ENCODE measurements around the gene NUP88.

NUP88 gene

DNA sequence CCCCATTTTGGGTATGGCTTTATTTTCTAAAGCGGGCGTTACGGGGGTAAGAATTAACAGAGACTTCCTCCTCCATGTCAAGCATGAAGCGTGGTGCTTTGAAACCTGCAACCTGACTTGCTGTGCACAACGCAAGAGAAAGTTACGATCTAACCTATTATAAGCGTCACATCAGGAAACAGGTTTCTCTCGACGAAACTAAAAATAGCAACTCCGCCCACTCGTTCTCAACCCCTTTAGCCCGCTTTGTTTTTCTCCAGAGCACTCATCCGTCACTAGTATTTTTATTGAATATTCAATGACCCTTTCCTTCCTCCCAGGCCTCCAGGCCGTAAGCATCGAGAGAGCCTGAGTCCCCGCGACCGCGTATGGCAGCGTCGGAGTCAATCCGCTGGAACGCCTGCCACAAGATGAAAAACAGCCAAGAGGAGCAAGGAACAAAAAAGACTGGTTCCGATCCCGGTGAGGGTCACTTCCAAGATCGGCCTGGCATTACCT is 555 bp downstream of the NUP88 start:
- peak; percentile 34 for DNase-seq

DNA sequence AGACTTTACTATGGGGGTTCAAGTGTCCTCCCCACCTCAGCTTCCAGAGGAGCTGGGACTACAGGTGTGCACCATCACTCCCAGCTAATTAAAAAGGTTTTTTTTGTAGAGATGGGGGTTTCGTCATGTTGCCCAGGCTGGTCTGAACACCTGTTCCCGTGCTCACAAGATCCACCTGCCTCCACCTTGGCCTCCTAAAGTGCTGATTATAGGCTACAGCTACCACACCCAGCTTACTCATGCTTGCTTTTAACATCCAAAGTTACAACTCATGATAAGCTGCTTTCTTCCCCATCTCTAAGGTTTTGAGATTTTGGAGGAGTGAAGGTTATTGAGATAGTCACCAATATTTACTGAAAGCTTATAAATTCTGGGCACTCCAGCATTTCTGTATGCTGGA is 2.6 kb downstream of the NUP88 start:
- DNase-seq: no peak

DNA sequence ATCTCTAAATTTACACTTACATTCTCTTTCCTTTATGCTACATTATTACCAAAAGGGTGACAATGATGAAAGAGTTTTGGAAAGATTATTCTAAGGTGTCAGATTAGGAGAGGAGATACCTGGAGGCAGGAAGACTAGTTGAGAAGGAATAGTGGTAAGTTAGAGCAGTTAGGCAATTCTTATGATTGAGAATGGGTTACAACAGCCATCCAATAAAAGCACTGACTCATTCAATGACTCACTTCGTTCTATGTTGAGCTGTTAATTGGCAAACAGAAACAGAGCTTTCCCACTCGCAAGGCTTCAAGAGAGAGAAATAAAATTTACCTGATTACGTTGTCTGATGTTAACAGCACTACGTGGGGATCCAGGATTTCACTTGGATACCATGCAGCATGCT is 5.8 kb downstream of the NUP88 start:
- peak; percentile 90 for DNase-seq

DNA sequence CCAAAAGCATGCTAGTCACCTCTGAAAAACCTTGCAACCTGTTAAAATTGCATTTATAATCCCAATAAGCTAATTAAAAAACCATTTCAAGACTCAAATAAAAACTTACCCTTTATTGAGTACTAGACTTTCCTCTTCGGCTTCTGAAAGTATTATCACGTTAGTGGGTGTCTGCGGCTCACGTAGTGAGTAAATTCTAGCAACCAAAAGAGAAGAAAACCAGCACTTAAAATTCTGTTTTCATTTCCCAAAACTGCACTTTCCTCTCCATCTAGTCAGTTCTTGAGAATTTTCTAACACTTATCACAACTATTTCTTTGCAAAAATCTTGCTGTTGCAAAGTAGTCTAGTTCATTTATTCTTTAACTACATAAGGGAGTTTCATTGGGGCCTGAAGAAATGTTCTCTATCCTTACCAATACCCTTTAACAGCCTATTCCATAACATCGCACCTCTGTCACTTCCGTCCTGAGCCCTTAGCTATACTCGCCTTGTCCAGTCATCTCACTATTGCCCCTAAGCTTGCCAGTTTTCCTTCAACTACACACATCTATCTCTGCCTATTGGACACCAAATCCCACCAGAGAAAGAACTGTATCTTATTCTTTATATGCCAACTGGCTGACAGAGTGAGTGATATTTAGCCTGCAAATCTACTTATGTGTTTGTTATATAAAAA is 8.7 kb downstream of the NUP88 start:
- no peak for DNase-seq

GRCh38 chr17:5408186-5408585 is 11.3 kb downstream of the NUP88 start:
- no peak for DNase-seq

DNA sequence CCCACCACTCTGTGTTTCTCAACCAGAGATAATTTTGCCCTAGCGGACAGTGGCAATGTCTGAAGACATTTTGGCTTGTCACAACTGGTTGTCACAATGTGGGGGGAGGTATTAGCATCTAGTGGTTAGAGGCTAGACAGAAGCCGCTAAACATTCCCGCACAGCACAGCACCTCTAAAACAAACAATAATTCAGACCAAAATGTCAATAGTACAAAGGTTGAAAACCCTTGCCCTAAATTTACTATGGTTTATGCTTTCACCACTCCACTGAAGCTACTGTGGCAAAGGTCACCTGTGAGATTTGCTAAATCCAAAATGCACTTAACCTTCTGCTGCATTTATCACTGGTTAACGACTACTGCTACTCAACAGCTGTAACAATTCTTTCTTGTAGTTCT is 14.1 kb downstream of the NUP88 start:
- DNase-seq: no peak

DNA sequence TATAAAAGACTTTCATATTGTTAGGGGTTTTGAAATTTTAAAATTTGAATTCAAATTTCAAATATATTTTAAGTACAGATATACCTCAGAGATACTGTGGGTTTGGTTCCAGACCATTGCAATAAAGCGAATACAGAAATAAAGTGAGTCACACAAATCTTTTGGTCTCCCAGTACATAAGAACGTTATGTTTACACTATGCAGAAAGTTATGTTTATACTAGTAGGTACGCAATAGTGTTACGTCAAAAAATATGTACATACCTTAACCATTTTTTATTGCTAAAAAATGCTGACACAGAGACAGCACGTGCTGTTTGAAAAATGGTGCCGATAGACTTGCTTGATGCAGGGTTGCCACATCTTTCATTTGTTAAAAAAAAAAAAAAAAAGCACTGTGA is 19.7 kb downstream of the NUP88 start:
- no peak for DNase-seq

- no peak for DNase-seq
Measured at GRCh38 chr17:5396612-5397011, 22.9 kb downstream of the NUP88 start.

GRCh38 chr17:5391678-5392077 is 27.8 kb downstream of the NUP88 start:
- no peak for DNase-seq

- DNase-seq: peak; percentile 12
Measured at GRCh38 chr17:5381542-5381941, 37.9 kb downstream of the NUP88 start.

- DNase-seq: no peak
Measured at GRCh38 chr17:5380491-5381135, 38.8 kb downstream of the NUP88 start.

GRCh38 chr17:5379351-5380107 is 39.9 kb downstream of the NUP88 start:
- no peak for DNase-seq

GRCh38 chr17:5378566-5379207 is 40.8 kb downstream of the NUP88 start:
- DNase-seq: no peak

DNA sequence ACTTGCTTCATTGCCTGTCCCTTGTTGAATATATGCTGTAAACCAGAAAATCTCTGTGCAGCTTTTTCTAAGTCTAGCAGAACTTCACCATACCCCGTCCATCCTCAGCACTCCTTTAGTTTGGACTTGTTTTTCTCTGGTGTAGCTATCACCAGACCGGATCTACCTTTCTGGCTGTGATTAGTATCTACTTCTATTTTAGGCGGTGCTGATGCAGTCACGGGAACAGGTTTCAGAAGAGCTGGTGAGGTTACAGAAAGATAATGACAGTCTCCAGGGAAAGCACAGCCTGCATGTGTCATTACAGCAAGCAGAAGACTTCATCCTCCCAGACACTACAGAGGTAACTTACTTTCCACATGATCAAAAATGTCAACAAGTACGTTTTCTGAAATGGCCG is 46.4 kb downstream of the NUP88 start:
- no peak for DNase-seq

- no peak for DNase-seq
Measured at GRCh38 chr17:5370411-5370810, 49.1 kb downstream of the NUP88 start.

DNA sequence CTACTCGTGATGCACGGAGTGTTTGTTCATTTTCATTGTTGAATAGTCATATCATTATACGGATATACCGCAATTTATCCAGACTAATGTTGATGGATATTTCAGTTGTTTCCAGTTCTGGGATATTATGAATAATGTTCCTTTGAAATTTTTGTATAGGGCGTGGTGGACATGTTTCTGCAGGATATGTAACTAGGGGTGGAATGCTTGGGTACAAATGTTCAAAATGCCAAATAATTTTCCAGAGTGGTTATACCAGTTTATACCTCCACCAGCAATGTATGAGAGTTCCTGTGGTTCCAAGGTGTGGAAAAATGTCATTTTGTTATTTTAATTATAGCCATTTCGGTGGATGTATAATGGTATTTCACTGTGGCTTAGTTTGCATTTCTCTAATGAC is 53.6 kb downstream of the NUP88 start:
- no peak for DNase-seq

DNA sequence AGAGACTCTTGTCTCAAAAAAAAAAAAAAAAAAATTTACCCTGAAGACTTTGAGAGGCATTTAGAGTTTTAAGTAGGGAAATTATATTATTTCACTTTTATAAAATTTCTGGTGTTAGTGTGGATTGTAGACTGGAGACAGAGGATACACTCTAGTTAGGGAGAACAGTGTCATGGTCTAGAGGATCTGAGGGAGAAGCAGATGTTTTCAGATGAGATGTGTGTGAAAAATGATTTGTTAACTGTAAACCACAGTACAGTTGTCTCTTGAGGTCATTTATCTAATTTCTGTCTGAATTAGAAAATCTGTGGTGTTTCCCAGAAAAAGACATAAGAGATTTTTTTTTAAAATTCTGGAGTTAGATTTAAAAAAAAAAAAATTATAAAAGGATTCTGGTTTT is 54.8 kb downstream of the NUP88 start:
- DNase-seq: no peak

GRCh38 chr17:5364156-5364555 is 55.3 kb downstream of the NUP88 start:
- DNase-seq: peak; percentile 55

- no peak for DNase-seq
Measured at GRCh38 chr17:5362162-5362811, 57.2 kb downstream of the NUP88 start.

DNA sequence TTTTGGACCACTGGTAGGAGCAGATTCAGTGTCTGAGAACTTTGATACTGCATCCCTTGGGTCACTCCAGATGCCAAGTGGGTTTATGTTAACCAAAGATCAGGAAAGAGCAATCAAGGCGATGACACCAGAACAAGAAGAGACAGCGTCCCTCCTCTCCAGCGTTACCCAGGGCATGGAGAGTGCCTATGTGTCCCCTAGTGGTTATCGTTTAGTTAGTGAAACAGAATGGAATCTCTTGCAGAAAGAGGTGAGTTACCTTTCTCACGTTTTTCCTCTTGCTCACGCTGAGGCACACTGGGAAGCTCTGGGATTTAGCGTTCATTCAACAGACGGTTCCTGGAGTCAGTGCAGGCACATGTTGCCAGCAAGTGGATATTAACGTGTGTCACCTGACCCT is 58.0 kb downstream of the NUP88 start:
- DNase-seq: no peak

DNA sequence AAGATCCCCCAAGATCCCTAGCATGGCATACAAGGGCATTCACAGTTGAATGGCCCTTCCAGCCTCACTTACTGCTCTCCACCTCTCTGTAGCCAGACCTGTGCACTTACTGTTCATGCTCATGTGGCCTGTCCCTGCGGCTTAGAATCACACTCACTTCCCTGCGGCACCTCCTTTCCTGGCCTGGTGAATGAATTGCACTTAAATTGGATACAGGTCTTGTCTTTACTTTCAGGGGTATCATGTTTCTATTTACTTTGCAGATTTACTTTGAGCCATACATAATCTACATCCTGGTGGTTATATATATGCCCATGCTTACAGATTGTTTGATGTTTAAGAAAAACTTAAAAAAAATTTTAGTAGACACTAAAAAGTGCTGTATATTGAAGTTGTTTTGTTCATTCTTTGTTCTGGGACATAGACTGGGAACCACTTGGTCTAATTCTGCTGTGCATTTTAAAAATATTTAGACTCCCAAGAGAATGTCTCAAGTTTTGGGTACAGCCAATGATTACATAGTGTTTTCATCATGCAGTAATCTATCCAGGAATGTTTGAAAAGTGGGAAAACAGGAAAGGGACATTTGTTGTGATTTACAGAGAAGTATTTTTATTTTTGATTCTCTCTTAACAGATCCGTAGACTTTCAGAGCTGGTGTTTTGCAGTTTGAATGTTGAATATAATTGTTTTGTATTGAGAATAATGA is 63.9 kb downstream of the NUP88 start:
- DNase-seq: no peak

DNA sequence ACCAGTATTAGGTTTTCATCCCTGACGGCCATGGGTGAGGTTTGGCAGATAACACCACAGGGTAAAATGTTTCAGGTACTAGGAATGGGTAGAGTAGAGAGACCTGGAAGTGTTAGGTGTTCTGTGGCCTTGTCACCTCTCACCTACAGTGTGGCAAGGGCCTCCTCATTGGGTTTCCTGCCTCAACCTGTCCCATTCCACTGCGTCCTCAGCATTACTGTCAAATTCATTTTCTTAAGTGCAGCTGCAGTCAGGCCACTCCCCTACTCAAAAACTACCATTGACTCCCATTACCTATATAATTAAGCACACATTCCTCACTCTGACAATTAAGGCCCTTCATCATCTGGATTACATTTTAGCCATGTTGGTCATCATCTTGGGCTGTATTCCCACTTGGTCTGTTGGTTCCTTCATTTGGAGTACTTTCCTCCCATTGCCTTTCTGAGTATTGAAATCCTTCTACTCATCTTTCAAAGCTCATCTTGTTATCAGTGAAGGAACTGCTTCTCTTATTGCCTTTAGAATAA is 64.5 kb downstream of the NUP88 start:
- no peak for DNase-seq

Measured in EL (cell line).